Endodermal cell (in vitro differentiated cells): Measurements from ENCODE around the gene PAN2. TPM values are rescaled to one million over a fixed set of nuclear protein-coding genes. Genes with fewer than 3 reads are reported as not detected.

ENCODE experiments used
- DNase-seq: peaks from one replicate; pipeline ENCODE4 v3.0.0-alpha.2; 2017
- H3K27ac ChIP-seq: 2 replicates; pipeline ENCODE4 v1.5.1; 2013; ENCODE audit warnings: mild to moderate bottlenecking, low read depth, low read length, moderate library complexity
- H3K27me3 ChIP-seq: 2 replicates; pipeline ENCODE4 v1.6.1; 2013; ENCODE audit warnings: mild to moderate bottlenecking, low read length, moderate library complexity; ENCODE audit not compliant: insufficient read depth, control insufficient read depth, poor library complexity, severe bottlenecking
- H3K36me3 ChIP-seq: 2 replicates; pipeline ENCODE4 v1.7.0; 2013; ENCODE audit warnings: mild to moderate bottlenecking, low read length, moderate library complexity; ENCODE audit not compliant: control insufficient read depth, insufficient read depth
- H3K4me1 ChIP-seq: one replicate; pipeline ENCODE4 v1.7.0; 2013; ENCODE audit warnings: low read length; ENCODE audit not compliant: control insufficient read depth, insufficient read depth
- H3K4me3 ChIP-seq: 2 replicates; pipeline ENCODE4 v1.5.1; 2013; ENCODE audit warnings: mild to moderate bottlenecking, low read length, moderate library complexity
- H3K9ac ChIP-seq: 2 replicates; pipeline ENCODE4 v1.6.1; 2013; ENCODE audit warnings: mild to moderate bottlenecking, low read length, moderate library complexity; ENCODE audit not compliant: poor library complexity, severe bottlenecking; ENCODE audit errors: extremely low read depth
- H3K9me3 ChIP-seq: 2 replicates; pipeline ENCODE4 v1.6.1; 2013; ENCODE audit warnings: mild to moderate bottlenecking, low read length, moderate library complexity; ENCODE audit not compliant: control insufficient read depth
- H3K27ac Mint-ChIP-seq: 2 replicates; pipeline ENCODE4 v1.8.0; 2020; ENCODE audit warnings: mixed read lengths
- H3K27me3 Mint-ChIP-seq: 2 replicates; pipeline ENCODE4 v1.8.0; 2021; ENCODE audit warnings: mild to moderate bottlenecking, mixed read lengths; ENCODE audit not compliant: insufficient read depth
- H3K36me3 Mint-ChIP-seq: 2 replicates; pipeline ENCODE4 v1.8.0; 2020; ENCODE audit warnings: low read depth, mixed read lengths
- H3K4me1 Mint-ChIP-seq: 2 replicates; pipeline ENCODE4 v1.8.0; 2020; ENCODE audit warnings: mixed read lengths
- H3K4me3 Mint-ChIP-seq: 2 replicates; pipeline ENCODE4 v1.8.0; 2020; ENCODE audit warnings: mild to moderate bottlenecking, moderate library complexity, mixed read lengths
- H3K9me3 Mint-ChIP-seq: 2 replicates; pipeline ENCODE4 v1.8.0; 2020; ENCODE audit warnings: mild to moderate bottlenecking, mixed read lengths
- CTCF ChIP-seq: fragments of 200-600 bp; sonication (generic); conservative IDR thresholded peaks from 2 replicates; pipeline ENCODE4 v1.5.0; 2021; ENCODE audit warnings: antibody characterized with exemption, mild to moderate bottlenecking
- WGBS, 2 experiments: methylation state at CpG; one replicate each; pipeline versions ENCODE4 v1.1.5 to v1.1.7; 2013; ENCODE audit warnings: missing lambda C conversion rate in 2 of 2, mixed read lengths in 1 of 2; ENCODE audit not compliant: insufficient coverage in 1 of 2, insufficient read length in 1 of 2; 5-methylcytosine and 5-hydroxymethylcytosine counted together
- total RNA-seq, 2 donors: library from RNA; stranded (reverse); fragmentation: NEBNext Ultra II Directional in 1 of 2; extraction: Animal tissue kit (Norgen Biotek cat#: 25700) in 1 of 2; gene quantifications; 2 replicates in 1 of 2; 3 replicates in 1 of 2; pipeline ENCODE4 v1.2.1, GENCODE V29; 2021

PAN2 gene
- total RNA-seq, 2 donors from 2014 or later, result 66.5 to 90.3 TPM

- Mint-ChIP-seq H3K4me3 (no peak overlapping the region), H3K9me3 (no peaks in the 10 kb centered on the region), H3K36me3 (peaks cover 29% of the 10 kb centered on the region), H3K27me3 (no peaks in the 10 kb centered on the region), H3K4me1 (peaks cover 17% of the 10 kb centered on the region), H3K27ac (no peak overlapping the region)
- H3K9me3 ChIP-seq, result no peaks in the 10 kb centered on the region
- H3K9ac ChIP-seq, result no peak overlapping the region
- H3K27me3 ChIP-seq, result no peaks in the 10 kb centered on the region
- no peak for TF ChIP-seq CTCF
- H3K36me3 ChIP-seq, result peaks cover 41% of the 10 kb centered on the region
- no peak overlapping the region for H3K27ac ChIP-seq
- no peak for DNase-seq
- no peak overlapping the region for H3K4me3 ChIP-seq
- peaks cover 9% of the 10 kb centered on the region for H3K4me1 ChIP-seq
- WGBS, 2 experiments, result 99 to 100% methylated on average over 3 of the region's 3 CpGs
These were observed 29.5 kb downstream of the PAN2 start for GRCh38 chr12:56304276-56304675.

GRCh38 chr12:56300644-56301464, 32.9 kb downstream of the PAN2 start:
- Mint-ChIP-seq H3K9me3 (no peaks in the 10 kb centered on the region), H3K36me3 (peaks cover 21% of the 10 kb centered on the region), H3K4me1 (peaks cover 25% of the 10 kb centered on the region), H3K27me3 (no peaks in the 10 kb centered on the region), H3K27ac (peak overlapping the region; percentile 97), H3K4me3 (peak overlapping the region; percentile 88)
- Histone ChIP-seq H3K36me3 (peaks cover 42% of the 10 kb centered on the region), H3K9ac (peak overlapping the region; percentile 18), H3K27ac (peak overlapping the region; percentile 56), H3K27me3 (no peaks in the 10 kb centered on the region), H3K4me1 (peaks cover 9% of the 10 kb centered on the region), H3K4me3 (peak overlapping the region; percentile 94), H3K9me3 (no peaks in the 10 kb centered on the region)
- DNase-seq, result no peak
- WGBS, 2 experiments, result 66 to 69% methylated on average over 18 to 21 of the region's 21 CpGs
- TF ChIP-seq CTCF, result no peak

- H3K9me3 ChIP-seq, result no peaks in the 10 kb centered on the region
- no peaks in the 10 kb centered on the region for H3K27me3 Mint-ChIP-seq
- TF ChIP-seq CTCF, result no peak
- peak within 1 kb of the TSS; percentile 97 for H3K27ac Mint-ChIP-seq
- H3K4me3 ChIP-seq, result peak within 1 kb of the TSS; percentile 94
- DNase-seq, result peak; percentile 100
- peak within 1 kb of the TSS; percentile 88 for H3K4me3 Mint-ChIP-seq
- peak within 1 kb of the TSS; percentile 74 for H3K27ac ChIP-seq
- peaks cover 36% of the 10 kb centered on the region for H3K36me3 ChIP-seq
- no peaks in the 10 kb centered on the region for H3K9me3 Mint-ChIP-seq
- H3K4me1 ChIP-seq, result peaks cover 9% of the 10 kb centered on the region
- no peaks in the 10 kb centered on the region for H3K27me3 ChIP-seq
- H3K36me3 Mint-ChIP-seq, result peaks cover 18% of the 10 kb centered on the region
- WGBS, 2 experiments, result 0% methylated on average over 25 to 63 of the region's 63 CpGs
- peaks cover 25% of the 10 kb centered on the region for H3K4me1 Mint-ChIP-seq
- H3K9ac ChIP-seq, result peak within 1 kb of the TSS; percentile 67
These were observed 33.8 kb downstream of the PAN2 start, which contains the start of gene CS for GRCh38 chr12:56299853-56300643. CS (minus strand) TSS chr12:56300330; CDS start chr12:56300201, 129 bp downstream.
